ENCODE results near the gene INPP4A.

GRCh38 chr2:98517636-98518035, 73.0 kb downstream of the INPP4A start:
- no peak for TF ChIP-seq CTCF (IDR thresholded peaks at IDR 0.05)
- TF ChIP-seq ZFX (IDR thresholded peaks at IDR 0.05; ENCODE audit: borderline replicate concordance): no peak

All from 22Rv1 (cell line).